ENCODE results near the gene ZBTB14. TPM values are rescaled to one million over a fixed set of nuclear protein-coding genes. Genes with fewer than 3 reads are reported as not detected.

ZBTB14 gene
- total RNA-seq, 1 experiment from 2014 or later: 11.7 TPM

DNA sequence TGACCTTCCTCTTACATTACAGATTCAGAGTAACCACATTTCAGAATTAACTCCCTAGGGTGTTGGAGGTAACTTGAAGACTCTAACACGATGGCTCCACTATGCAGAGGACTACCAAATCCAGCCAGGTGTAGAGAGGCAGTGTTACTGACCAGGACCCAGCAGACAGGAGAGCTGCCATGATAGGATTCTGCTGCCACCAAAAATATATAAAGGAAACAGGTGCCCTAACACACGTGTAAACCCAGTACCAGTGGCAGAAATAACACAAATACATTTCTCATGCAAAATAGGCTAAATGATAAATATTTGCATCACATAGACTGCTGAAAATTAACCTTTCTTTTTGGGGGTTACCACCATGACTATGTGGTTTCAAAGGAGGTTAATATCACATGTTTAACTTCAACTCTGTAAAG is 7.0 kb downstream of the ZBTB14 start:
- no peak for DNase-seq (ENCODE audit: low read depth)

DNA sequence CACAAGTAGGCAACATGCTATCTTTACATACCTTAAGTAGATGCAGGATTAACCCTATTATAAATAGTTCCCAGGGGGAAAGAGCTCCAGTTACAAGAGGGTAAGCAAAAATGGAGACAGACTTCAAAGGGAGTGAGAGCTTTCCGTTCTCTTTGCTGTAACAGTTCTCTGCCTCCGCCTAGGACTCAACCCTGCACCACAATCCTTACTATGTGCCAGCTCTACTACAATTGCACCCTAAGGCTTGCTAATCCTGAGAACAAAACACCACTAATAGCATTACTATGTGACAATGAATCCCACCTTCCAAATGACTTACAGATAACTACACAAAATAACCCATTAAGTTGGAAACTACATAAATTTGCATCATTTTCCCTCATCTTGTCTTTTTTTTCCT is 7.7 kb downstream of the ZBTB14 start:
- DNase-seq (ENCODE audit: low read depth): no peak

- DNase-seq (ENCODE audit: low read depth): no peak
Observed at GRCh38 chr18:5286525-5286924, 9.0 kb downstream of the ZBTB14 start.

- peak; percentile 41 for DNase-seq (ENCODE audit: low read depth)
Observed at GRCh38 chr18:5285326-5285725, 10.2 kb downstream of the ZBTB14 start.

DNA sequence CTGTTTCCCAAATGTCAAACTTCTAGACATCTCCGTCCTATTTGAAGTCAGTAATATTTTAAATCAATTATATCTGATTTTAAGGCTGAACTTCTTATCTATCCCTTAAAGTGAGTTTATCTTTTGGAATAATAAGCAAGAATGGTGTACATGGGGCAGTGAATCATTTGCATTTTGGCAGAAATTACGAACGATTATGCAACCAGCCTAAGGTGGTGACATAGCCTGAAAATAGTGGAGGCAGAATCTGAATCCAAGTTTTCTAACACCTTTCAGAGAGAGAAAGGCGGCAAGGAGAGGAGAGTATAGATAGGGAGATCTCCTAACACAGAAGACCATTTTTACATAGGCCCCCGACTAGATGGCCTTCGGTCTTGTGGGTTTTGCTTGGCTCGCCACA is 10.7 kb downstream of the ZBTB14 start:
- no peak for DNase-seq (ENCODE audit: low read depth)

DNA sequence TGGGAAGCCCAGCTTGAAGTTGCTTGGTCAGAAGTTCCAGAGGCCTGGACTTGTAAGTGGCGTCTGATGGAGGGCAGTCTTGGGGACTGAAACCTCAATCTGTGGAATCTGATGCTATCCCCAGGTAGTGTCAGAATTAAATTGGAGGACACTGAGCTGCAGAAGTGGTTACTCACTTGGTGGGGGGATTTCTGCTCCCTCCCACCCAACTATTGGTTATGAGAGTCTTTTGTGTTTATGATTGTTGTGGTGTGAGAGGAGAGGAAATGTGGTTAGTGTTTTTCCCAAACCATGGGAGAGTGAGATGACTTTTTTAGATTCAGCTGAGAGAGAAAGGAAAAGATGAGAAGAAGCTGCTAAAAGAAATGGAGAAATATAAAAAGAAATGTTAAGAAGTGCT is 12.8 kb downstream of the ZBTB14 start:
- DNase-seq (ENCODE audit: low read depth): no peak

GRCh38 chr18:5276947-5277346 is 18.6 kb downstream of the ZBTB14 start:
- no peak for DNase-seq (ENCODE audit: low read depth)

GRCh38 chr18:5275872-5276271 is 19.7 kb downstream of the ZBTB14 start:
- DNase-seq (ENCODE audit: low read depth): no peak

DNA sequence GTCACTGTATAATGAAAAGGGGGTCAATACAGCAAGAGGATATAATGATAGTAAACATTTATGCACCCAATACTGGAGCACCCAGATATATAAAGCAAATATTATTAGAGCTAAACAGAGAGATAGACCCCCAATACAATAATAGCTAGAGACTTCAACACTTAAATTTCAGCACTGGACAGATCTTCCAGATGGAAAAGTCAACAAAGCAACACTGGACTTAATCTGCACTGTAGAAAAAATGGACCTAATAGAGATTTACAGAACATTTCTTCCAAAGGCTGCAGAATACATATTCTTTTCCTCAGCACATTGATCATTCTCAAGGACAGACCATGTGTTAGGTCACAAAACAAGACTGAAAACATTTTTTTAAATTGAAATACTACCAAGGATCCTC is 26.7 kb downstream of the ZBTB14 start:
- no peak for DNase-seq (ENCODE audit: low read depth)

GRCh38 chr18:5266721-5267120 is 28.8 kb downstream of the ZBTB14 start:
- DNase-seq (ENCODE audit: low read depth): no peak

DNA sequence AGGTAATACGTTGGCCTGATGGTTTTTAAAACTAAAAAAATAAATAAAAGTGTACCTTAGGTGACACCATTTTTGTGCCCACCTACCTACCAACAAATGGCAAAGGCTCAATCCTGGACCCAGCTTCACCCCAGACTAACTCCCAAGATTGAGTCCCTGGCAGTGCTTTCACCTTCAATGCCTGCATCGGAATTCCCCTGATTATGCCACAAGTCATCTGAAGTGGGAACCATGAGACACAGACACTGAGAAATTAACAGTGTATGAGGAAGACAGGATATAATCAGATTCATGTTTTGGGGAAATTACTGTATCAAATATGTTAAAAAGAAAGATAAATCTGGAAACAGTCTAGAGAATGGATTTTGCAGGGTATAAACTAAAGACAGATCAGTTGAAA is 41.6 kb downstream of the ZBTB14 start:
- DNase-seq (ENCODE audit: low read depth): no peak

DNA sequence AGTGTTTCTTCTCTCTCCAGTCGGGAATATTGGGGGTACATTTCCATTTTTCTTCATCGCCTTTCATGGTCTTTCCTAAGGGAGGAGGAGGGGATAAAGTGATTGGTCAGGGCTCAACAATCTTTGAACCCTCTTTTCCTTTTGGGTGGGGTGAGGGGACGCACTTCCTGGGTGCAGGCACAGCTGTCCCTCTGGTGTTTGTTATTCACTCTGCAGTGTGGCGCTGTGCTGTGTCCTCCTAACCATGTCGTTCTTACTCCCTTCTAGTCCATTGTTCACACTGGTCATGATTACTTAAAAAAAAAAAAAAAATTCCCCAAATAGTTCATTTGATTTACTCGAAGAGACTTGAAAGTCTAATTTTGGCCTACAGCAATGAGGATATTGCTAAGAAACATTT is 44.4 kb downstream of the ZBTB14 start:
- DNase-seq (ENCODE audit: low read depth): no peak

DNA sequence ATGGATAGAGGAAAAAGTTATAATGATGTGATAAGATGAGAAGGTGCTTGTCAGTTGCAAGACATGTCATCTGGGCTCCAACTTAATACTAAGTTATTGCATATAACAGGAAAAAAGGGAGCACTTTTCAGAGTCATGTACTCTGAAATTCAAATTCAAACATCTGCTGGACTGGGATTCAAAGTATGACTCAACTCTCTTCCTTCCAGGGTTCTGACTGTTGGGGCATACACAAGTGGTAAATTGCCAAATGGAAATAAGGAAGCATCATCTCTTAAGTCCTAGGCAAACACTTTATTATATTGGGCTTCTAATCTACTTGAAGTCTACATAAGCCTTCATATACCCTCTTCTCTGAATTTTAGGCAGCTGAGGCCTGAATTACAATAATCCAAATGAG is 44.9 kb downstream of the ZBTB14 start:
- DNase-seq (ENCODE audit: low read depth): peak; percentile 6

GRCh38 chr18:5244941-5245340 is 50.6 kb downstream of the ZBTB14 start:
- DNase-seq (ENCODE audit: low read depth): no peak

- no peak for DNase-seq (ENCODE audit: low read depth)
Observed at GRCh38 chr18:5239447-5239846, 56.1 kb downstream of the ZBTB14 start.

Other genes with a start within 250 kb of the ZBTB14 start
- gene AKAIN1, start 98.5 kb downstream of the ZBTB14 start, total RNA-seq (2014; rRNA removed): not detected in 2 replicates
- under 0.01 TPM in 1 of 2 replicates, not detected in the other for gene EPB41L3, start 248.3 kb upstream of the ZBTB14 start, total RNA-seq (2014; rRNA removed)